22Rv1 (cell line): ENCODE measurements around the gene PSAT1.

ENCODE experiments used
- CTCF ChIP-seq: fragments of 450-650 bp; IDR thresholded peaks from 2 replicates; pipeline ENCODE4 v1.5.1; 2017; ENCODE audit warnings: mild to moderate bottlenecking
- ZFX ChIP-seq: fragments of 450-650 bp; IDR thresholded peaks from 2 replicates; pipeline ENCODE4 v1.6.1; 2017; ENCODE audit warnings: antibody characterized with exemption, borderline replicate concordance

DNA sequence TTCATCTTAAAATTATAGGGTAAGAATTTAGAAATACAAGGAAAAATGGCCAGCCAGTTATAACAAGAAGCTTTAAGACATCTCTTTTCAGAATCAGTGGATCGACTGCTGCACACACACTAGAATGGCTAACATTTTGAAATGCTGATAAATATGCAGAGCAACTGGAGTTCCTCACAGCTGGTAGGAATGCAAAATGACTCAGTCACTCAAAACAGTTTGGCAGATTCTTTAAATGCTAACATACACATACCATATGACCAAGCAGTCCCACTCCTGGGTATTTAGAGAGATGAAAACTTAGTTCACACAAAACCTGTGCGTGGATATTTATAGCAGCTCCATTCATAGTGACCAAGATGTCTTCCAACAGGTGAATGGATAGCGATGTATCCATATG lies 23.2 kb upstream of the PSAT1 start:
- TF ChIP-seq CTCF: no peak
- no peak for TF ChIP-seq ZFX
